GM12878 (cell line): ENCODE measurements around the gene SPSB2. TPM values are rescaled to one million over a fixed set of nuclear protein-coding genes. Genes with fewer than 3 reads are reported as not detected.

Experiments used
- ATAC-seq: fragments of 200-7000 bp; cut with Tn5 transposase; 3 replicates; pipeline ENCODE4 v1.9.1; 2020; ENCODE audit warnings: mild to moderate bottlenecking, moderate library complexity
- BruUV-seq: library from RNA; stranded (reverse); fragments of 400-500 nt; replicated peaks from 2 replicates; lab custom pipeline; 2021; lab: Mats Ljungman, UMichigan
- CTCF ChIA-PET: fragments of 300-600 bp; sonication (Branson Sonifier 250); formaldehyde crosslinking; extraction: SDS; loops from one replicate; lab custom pipeline; 2021; ENCODE audit warnings: inconsistent platforms; lab: Yijun Ruan, JAX
- POLR2A ChIA-PET: fragments of 350-600 bp; formaldehyde crosslinking; extraction: SDS; loops from one replicate; lab custom pipeline; 2021; ENCODE audit warnings: inconsistent platforms; lab: Charles Lee
- RAD21 ChIA-PET: fragments of 300-600 bp; sonication (Branson Sonifier 250); formaldehyde crosslinking; loops from one replicate; lab custom pipeline; 2023; ENCODE audit warnings: antibody characterized with exemption; ENCODE audit not compliant: unreplicated experiment; lab: Charles Lee
- SMC1A ChIA-PET: fragments of 300-600 bp; sonication (Branson Sonifier 250); formaldehyde crosslinking; loops from one replicate; lab custom pipeline; 2023; ENCODE audit not compliant: unreplicated experiment, uncharacterized antibody; lab: Charles Lee
- DNase-seq: peaks from one replicate; pipeline ENCODE4 v3.0.0-alpha.2; 2011; ENCODE audit warnings: low read depth, low spot score
- FAIRE-seq: peaks from 3 replicates; lab custom pipeline; 2011; peaks lifted over from hg19 to GRCh38; lab: Jason Lieb, UNC
- H2AFZ ChIP-seq: 2 replicates; pipeline ENCODE4 v1.6.0; 2011; ENCODE audit warnings: low read depth, low read length, control low read depth; ENCODE audit not compliant: control insufficient read depth
- H3K27ac ChIP-seq: 2 replicates; pipeline ENCODE4 v1.5.1; 2011; ENCODE audit warnings: control low read depth; ENCODE audit not compliant: control insufficient read depth, insufficient read depth
- H3K27me3 ChIP-seq, 2 experiments: replicated peaks in 1 of 2; 2 replicates each; pipeline versions ENCODE4 v1.6.0 to v1.6.1; 2011; ENCODE audit warnings: low read length in 1 of 2; ENCODE audit not compliant: control insufficient read depth in 2 of 2, insufficient read depth in 2 of 2
- H3K36me3 ChIP-seq, 2 experiments: 2 replicates each; pipeline ENCODE4 v1.5.1; 2011; ENCODE audit warnings: low read length in 1 of 2; ENCODE audit not compliant: control insufficient read depth in 2 of 2, insufficient read depth in 2 of 2
- H3K4me1 ChIP-seq: 2 replicates; pipeline ENCODE4 v1.6.1; 2011; ENCODE audit warnings: mild to moderate bottlenecking, low read length, moderate library complexity, mixed read lengths; ENCODE audit not compliant: control insufficient read depth, insufficient read depth
- H3K4me2 ChIP-seq: 2 replicates; pipeline ENCODE4 v1.6.0; 2011; ENCODE audit warnings: control low read depth; ENCODE audit not compliant: control insufficient read depth, insufficient read depth
- H3K4me3 ChIP-seq: fragments of 200-600 bp; sonication (generic); 2 replicates; pipeline ENCODE4 v1.5.1; 2016
- H3K79me2 ChIP-seq: 2 replicates; pipeline ENCODE4 v1.6.0; 2011; ENCODE audit warnings: low read length; ENCODE audit not compliant: control insufficient read depth, insufficient read depth
- H3K9ac ChIP-seq: 2 replicates; pipeline ENCODE4 v1.8.0; 2011; ENCODE audit warnings: low read length, control low read depth, mixed read lengths; ENCODE audit not compliant: control insufficient read depth, insufficient read depth
- H3K9me3 ChIP-seq: replicated peaks from 3 replicates; pipeline ENCODE4 v1.5.1; 2011; ENCODE audit warnings: mild to moderate bottlenecking, low read length; ENCODE audit not compliant: control insufficient read depth, insufficient read depth
- H4K20me1 ChIP-seq: 2 replicates; pipeline ENCODE4 v1.6.0; 2011; ENCODE audit not compliant: control insufficient read depth, insufficient read depth
- BACH1 ChIP-seq: fragments of 450-650 bp; IDR thresholded peaks from 2 replicates; pipeline ENCODE4 v1.6.1; 2017; ENCODE audit warnings: mild to moderate bottlenecking, borderline replicate concordance
- CEBPB ChIP-seq, 2 experiments: fragments of 150-350 bp in 1 of 2; IDR thresholded peaks; 2 replicates each; pipeline ENCODE4 v1.6.1; 2012 to 2014; ENCODE audit warnings: low read depth in 2 of 2, low read length in 2 of 2, borderline replicate concordance in 1 of 2, inconsistent platforms in 1 of 2
- CHD1 ChIP-seq: IDR thresholded peaks from 2 replicates; pipeline ENCODE4 v1.6.1; 2012; ENCODE audit warnings: low read depth, low read length, improper control_type of control experiment
- CREM ChIP-seq: IDR thresholded peaks from 2 replicates; pipeline ENCODE4 v1.6.1; 2014; ENCODE audit warnings: antibody characterized with exemption, low read depth
- EZH2 ChIP-seq: IDR thresholded peaks from 2 replicates; pipeline ENCODE4 v1.6.1; 2012; ENCODE audit warnings: low read depth, mild to moderate bottlenecking, control low read depth, inconsistent platforms, low read length, borderline replicate concordance; ENCODE audit not compliant: control insufficient read depth
- FOXK2 ChIP-seq: fragments of 450-650 bp; IDR thresholded peaks from 2 replicates; pipeline ENCODE4 v1.6.1; 2017; ENCODE audit warnings: mild to moderate bottlenecking, moderate library complexity
- HDGF ChIP-seq: fragments of 450-650 bp; IDR thresholded peaks from 2 replicates; pipeline ENCODE4 v1.6.1; 2016; ENCODE audit warnings: antibody characterized with exemption
- KAT2A ChIP-seq: conservative IDR thresholded peaks from 2 replicates; pipeline ENCODE4 v1.6.1; 2011; ENCODE audit warnings: low read depth, low read length; ENCODE audit not compliant: control insufficient read depth
- LARP7 ChIP-seq: fragments of 450-650 bp; IDR thresholded peaks from 2 replicates; pipeline ENCODE4 v1.6.1; 2017; ENCODE audit warnings: mild to moderate bottlenecking
- MEF2A ChIP-seq: IDR thresholded peaks from 2 replicates; pipeline ENCODE4 v1.6.1; 2011; ENCODE audit warnings: low read depth, mild to moderate bottlenecking, low read length, moderate library complexity; ENCODE audit not compliant: insufficient read depth
- MEF2B ChIP-seq: fragments of 450-650 bp; IDR thresholded peaks from 2 replicates; pipeline ENCODE4 v1.6.1; 2018; ENCODE audit warnings: mild to moderate bottlenecking, moderate library complexity; ENCODE audit not compliant: partially characterized antibody, poor library complexity, severe bottlenecking
- NRF1 ChIP-seq: conservative IDR thresholded peaks from 2 replicates; pipeline ENCODE4 v1.6.1; 2011; ENCODE audit warnings: mild to moderate bottlenecking, low read depth, low read length, improper control_type of control experiment
- PML ChIP-seq: IDR thresholded peaks from 2 replicates; pipeline ENCODE4 v1.6.1; 2012; ENCODE audit warnings: low read length, inconsistent platforms
- POU2F2 ChIP-seq: IDR thresholded peaks from 3 replicates; pipeline ENCODE4 v1.6.1; 2011; ENCODE audit warnings: low read depth, mild to moderate bottlenecking, low read length, borderline replicate concordance
- RFX5 ChIP-seq: IDR thresholded peaks from 2 replicates; pipeline ENCODE4 v1.6.1; 2011; ENCODE audit warnings: low read depth, low read length, improper control_type of control experiment
- SMAD1 ChIP-seq: fragments of 450-650 bp; IDR thresholded peaks from 2 replicates; pipeline ENCODE4 v1.6.1; 2018; ENCODE audit warnings: mild to moderate bottlenecking, low read depth; ENCODE audit not compliant: partially characterized antibody
- SMARCA5 ChIP-seq: fragments of 450-650 bp; IDR thresholded peaks from 2 replicates; pipeline ENCODE4 v1.6.1; 2017; ENCODE audit warnings: mild to moderate bottlenecking
- SUPT20H ChIP-seq: IDR thresholded peaks from 2 replicates; pipeline ENCODE4 v1.6.1; 2011; ENCODE audit warnings: low read depth, mild to moderate bottlenecking, low read length, moderate library complexity, borderline replicate concordance; ENCODE audit not compliant: control insufficient read depth
- ZNF217 ChIP-seq: fragments of 450-650 bp; IDR thresholded peaks from 2 replicates; pipeline ENCODE4 v1.6.1; 2017; ENCODE audit warnings: antibody characterized with exemption, mild to moderate bottlenecking
- ZNF24 ChIP-seq: fragments of 450-650 bp; IDR thresholded peaks from 2 replicates; pipeline ENCODE4 v1.6.1; 2017; ENCODE audit warnings: antibody characterized with exemption, mild to moderate bottlenecking
- ZNF622 ChIP-seq: fragments of 450-650 bp; IDR thresholded peaks from 2 replicates; pipeline ENCODE4 v1.6.1; 2017; ENCODE audit warnings: mild to moderate bottlenecking, inconsistent platforms
- WGBS: methylation state at CpG from one replicate; pipeline ENCODE4 v1.1.6; 2016; ENCODE audit warnings: low lambda C conversion rate; ENCODE audit not compliant: insufficient replicate concordance, insufficient coverage; ENCODE audit errors: missing lambda C conversion rate; 5-methylcytosine and 5-hydroxymethylcytosine counted together
- in situ Hi-C: fragments of 300-500 bp; cut with MboI; formaldehyde crosslinking; loops from 9 replicates; pipeline ENCODE4 v1.14.3; 2018; ENCODE audit warnings: mixed read lengths
- intact Hi-C: fragments of 100-400 bp; cut with micrococcal nuclease; formaldehyde crosslinking; loops from one replicate; pipeline ENCODE4 v1.14.2; 2022; ENCODE audit not compliant: unreplicated experiment
- polyA plus RNA-seq, 11 experiments: library from polyadenylated mRNA; depleted of rRNA in 4 of 11; unstranded in 6 of 11; stranded (reverse) in 5 of 11; fragments of >200 nt; fragmentation: Nextera tagmentation in 4 of 11; fragmentation: Illumina TruSeq in 1 of 11; extraction: Ambion mirVana in 4 of 11; extraction: Trizol in 1 of 11; gene quantifications; 1 replicate in 1 of 11; 2 replicates in 10 of 11; pipeline versions ENCODE4 v1.2.1 to v1.2.3, GENCODE V29; 2011 to 2016; ENCODE audit warnings: inconsistent platforms in 2 of 11, missing spikeins in 2 of 11, low read depth in 1 of 11
- total RNA-seq, 4 experiments: library from RNA; depleted of rRNA in 3 of 4; stranded (reverse); fragments of >200 nt in 3 of 4; fragmentation: Illumina TruSeq in 1 of 4; extraction: Trizol in 1 of 4; gene quantifications; 2 replicates each; pipeline versions ENCODE4 v1.2.1 to v1.2.3, GENCODE V29; 2013 to 2021
- TF ChIP-seq, protein P1 (sequence below): IDR thresholded peaks from 2 replicates; pipeline ENCODE4 v1.6.1; 2012; ENCODE audit warnings: low read depth, low read length, improper control_type of control experiment
- TF ChIP-seq, protein P2 (sequence below): IDR thresholded peaks from 2 replicates; pipeline ENCODE4 v1.6.1; 2012; ENCODE audit warnings: low read depth, low read length, improper control_type of control experiment

SPSB2 gene
- total and polyA plus RNA-seq, 10 of the 15 experiments (the other 5 are each of a cell fraction or from before 2014, with no cell fraction given): 0.08 to 5.6 (median 2.7) TPM

DNA sequence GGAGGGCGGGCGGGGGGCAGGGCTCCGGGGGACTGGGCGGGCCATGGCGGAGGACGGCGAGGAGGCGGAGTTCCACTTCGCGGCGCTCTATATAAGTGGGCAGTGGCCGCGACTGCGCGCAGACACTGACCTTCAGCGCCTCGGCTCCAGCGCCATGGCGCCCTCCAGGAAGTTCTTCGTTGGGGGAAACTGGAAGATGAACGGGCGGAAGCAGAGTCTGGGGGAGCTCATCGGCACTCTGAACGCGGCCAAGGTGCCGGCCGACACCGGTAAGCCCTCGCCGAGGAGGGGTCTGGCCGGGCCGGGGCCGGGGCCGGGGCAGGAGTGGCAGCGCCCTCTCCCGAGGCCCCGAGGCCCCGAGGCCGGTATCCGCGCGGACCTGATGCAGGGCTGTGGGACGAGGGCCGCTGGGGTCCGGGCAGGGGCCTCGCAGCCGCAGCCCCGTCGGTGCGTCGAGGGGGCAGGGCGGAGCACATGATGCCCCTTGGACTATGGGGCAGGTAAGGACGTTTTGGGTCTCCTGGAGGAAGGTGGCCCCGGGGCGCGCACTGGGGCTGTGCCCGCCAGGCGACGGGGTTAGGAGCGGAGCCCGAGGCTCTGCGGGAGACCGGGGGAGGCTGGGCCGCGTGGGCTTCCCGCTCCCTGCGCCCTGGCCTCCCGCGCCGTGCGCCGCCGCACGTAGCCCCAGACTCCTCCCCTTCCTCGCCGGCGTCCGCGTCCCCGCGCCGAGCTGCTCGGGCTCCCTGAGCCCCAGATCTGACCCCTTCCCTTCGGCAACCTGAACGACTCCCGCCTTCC is 5.5 kb downstream of the SPSB2 start, which contains the start of gene TPI1 (continued):
- TF ChIP-seq, protein P1, sequence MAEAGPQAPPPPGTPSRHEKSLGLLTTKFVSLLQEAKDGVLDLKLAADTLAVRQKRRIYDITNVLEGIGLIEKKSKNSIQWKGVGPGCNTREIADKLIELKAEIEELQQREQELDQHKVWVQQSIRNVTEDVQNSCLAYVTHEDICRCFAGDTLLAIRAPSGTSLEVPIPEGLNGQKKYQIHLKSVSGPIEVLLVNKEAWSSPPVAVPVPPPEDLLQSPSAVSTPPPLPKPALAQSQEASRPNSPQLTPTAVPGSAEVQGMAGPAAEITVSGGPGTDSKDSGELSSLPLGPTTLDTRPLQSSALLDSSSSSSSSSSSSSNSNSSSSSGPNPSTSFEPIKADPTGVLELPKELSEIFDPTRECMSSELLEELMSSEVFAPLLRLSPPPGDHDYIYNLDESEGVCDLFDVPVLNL: no peak
- TF ChIP-seq FOXK2 (no peak), ZNF217 (0 out of 2 replicates have a peak, but pooled peaks have one; percentile 36), BACH1 (peak; percentile 51), SMAD1 (peak; percentile 75), SUPT20H (no peak)

DNA sequence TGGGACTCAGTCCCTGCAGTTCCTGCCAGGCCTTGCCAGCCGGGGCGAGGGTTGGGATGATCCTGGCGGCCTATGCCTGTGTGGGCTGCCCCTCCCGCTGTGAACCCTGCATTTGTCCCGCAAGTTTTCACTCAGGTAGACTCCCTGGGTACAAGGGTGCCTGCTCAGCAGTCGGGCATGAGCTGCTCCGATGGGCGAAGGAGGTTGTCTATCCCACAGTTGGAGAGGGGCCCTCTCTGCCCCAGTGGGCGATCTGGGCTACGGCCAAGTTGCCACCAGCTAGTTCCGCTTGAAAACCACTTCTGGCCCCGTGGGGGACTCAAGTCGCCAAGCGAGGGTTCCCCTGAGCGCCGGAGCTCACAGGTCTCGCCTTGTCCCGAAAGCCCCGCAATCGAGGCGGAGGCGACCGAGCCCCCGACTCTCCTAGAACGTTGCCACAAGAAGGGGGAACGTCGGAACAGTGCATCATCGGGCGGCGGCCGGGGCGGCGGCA is 6.1 kb downstream of the SPSB2 start:
- DNase-seq: no peak
- Histone ChIP-seq H2AFZ (peak overlapping the region; percentile 87), H3K36me3 (peaks cover 25 to 31% of the 10 kb centered on the region in 2 experiments), H3K27ac (peak overlapping the region; percentile 76), H4K20me1 (peaks cover 16% of the 10 kb centered on the region), H3K4me2 (peak overlapping the region; percentile 98), H3K27me3 (no peaks in the 10 kb centered on the region), H3K9ac (peak overlapping the region; percentile 72), H3K79me2 (peaks cover 33% of the 10 kb centered on the region), H3K9me3 (no peaks in the 10 kb centered on the region), H3K4me3 (peak overlapping the region; percentile 100), H3K4me1 (peaks cover 31% of the 10 kb centered on the region)
- CTCF ChIA-PET: interaction anchor here (1.4 to 9.5 kb wide), 4 partner anchors 16 to 329 kb away, joined by 4 to 173 read pairs (median 72); partner anchors contain the start of genes CDCA3 and USP5
- BruUV-seq: no TSS peak
- POLR2A ChIA-PET: interaction anchor here (0.8 to 5.7 kb wide), 6 partner anchors 15 to 143 kb away, joined by 3 to 84 read pairs (median 6); partner anchors contain the start of genes C12orf57, CDCA3, COPS7A and MLF2
- SMC1A ChIA-PET: interaction anchor here (1.3 to 5.3 kb wide), 3 partner anchors 14 to 71 kb away, joined by 3 to 42 read pairs (median 4); partner anchors contain the start of genes CDCA3 and USP5
- FAIRE-seq: peak; percentile 13
- in situ Hi-C loops (no loop called here), intact Hi-C loops (no loop called here)
- RAD21 ChIA-PET: interaction anchor here (0.6 to 5.6 kb wide), 7 partner anchors 14 to 242 kb away, joined by 3 to 42 read pairs (median 12); partner anchors contain the start of genes C12orf57, C1RL, CDCA3 and MLF2
- WGBS: 5% methylated on average over 33 of the region's 33 CpGs
- ATAC-seq: peak; percentile 28
- TF ChIP-seq ZNF622 (no peak), CREM (no peak), CHD1 (no peak), MEF2A (no peak), RFX5 (no peak), PML (no peak), LARP7 (no peak), HDGF (peak; percentile 34; the same call in 1 of the 2 replicates), ZNF24 (no peak), MEF2B (peak; percentile 13), CEBPB (IDR thresholded peaks at IDR 0.05; ENCODE audit: borderline replicate concordance in 1 of 2, low read depth in 2 of 2, low read length in 2 of 2) (no peak), POU2F2 (no peak), NRF1 (no peak), SMARCA5 (0 out of 2 replicates have a peak, but pooled peaks have one; percentile 34), EZH2 (no peak), KAT2A (no peak)
- TF ChIP-seq, protein P2, sequence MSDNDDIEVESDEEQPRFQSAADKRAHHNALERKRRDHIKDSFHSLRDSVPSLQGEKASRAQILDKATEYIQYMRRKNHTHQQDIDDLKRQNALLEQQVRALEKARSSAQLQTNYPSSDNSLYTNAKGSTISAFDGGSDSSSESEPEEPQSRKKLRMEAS: 0 out of 2 replicates have a peak, but pooled peaks have one; percentile 2
